ENCODE results near the gene RBM23.

DNA sequence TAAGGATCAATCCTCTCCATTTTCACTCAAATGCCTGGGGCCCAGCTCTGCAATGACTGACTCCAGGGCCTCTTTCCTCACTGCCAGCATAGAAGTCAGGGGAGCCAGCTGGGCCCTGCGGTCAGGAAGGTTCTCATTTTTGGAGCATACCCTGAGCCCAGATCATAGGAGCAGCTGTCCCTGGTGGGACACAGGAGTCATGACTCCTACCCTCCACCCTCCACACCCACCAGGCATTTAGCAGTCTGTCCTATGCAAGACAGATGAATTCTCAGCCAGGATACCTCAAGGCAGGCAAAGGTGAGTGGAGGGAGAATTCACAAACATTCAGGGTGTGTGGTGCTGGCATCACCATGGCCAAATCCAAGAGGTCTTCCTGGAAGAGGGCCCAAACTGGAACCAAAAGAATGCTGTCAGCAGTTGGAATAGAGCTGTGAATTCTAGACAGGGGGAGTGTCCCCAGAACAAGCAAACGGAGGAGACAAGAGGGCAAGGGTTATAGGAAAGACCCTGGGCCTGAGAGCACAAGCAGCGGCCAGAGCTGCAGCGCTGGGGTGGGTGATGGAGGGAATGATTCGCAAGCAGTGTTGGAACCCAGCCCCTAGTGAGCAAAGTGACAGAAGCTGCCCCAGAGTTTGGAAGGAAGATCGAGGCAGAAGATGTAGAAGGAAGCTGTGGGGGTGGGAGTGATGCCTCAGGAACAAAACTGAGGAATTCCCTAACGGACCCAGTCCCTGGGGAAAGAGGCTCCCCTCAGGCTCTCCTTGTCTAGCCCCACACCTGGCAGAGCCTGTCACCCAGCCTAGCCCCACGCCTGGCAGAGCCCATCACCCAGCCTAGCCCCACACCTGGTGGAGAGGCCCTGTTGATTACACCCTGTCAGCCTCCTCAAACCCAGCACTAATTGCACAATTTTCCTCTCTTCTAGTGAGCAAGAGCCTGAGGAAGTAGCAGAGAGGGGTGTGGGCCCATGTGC is 40.4 kb downstream of the RBM23 start:
- TF ChIP-seq, protein P1, sequence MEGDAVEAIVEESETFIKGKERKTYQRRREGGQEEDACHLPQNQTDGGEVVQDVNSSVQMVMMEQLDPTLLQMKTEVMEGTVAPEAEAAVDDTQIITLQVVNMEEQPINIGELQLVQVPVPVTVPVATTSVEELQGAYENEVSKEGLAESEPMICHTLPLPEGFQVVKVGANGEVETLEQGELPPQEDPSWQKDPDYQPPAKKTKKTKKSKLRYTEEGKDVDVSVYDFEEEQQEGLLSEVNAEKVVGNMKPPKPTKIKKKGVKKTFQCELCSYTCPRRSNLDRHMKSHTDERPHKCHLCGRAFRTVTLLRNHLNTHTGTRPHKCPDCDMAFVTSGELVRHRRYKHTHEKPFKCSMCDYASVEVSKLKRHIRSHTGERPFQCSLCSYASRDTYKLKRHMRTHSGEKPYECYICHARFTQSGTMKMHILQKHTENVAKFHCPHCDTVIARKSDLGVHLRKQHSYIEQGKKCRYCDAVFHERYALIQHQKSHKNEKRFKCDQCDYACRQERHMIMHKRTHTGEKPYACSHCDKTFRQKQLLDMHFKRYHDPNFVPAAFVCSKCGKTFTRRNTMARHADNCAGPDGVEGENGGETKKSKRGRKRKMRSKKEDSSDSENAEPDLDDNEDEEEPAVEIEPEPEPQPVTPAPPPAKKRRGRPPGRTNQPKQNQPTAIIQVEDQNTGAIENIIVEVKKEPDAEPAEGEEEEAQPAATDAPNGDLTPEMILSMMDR (IDR thresholded peaks at IDR 0.05; ENCODE audit: extremely low read depth in 1 of 2, insufficient read depth in 1 of 2, low read depth in 1 of 2, low read length in 2 of 2) = no peak
- no peak for TF ChIP-seq EZH2 (IDR thresholded peaks at IDR 0.05; ENCODE audit: borderline replicate concordance, low read depth, low read length, severe bottlenecking)
- TF ChIP-seq POLR2A (IDR thresholded peaks at IDR 0.05; ENCODE audit: low read depth, low read length) = peak; percentile 28
- TF ChIP-seq, protein P2, sequence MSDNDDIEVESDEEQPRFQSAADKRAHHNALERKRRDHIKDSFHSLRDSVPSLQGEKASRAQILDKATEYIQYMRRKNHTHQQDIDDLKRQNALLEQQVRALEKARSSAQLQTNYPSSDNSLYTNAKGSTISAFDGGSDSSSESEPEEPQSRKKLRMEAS (IDR thresholded peaks at IDR 0.05; ENCODE audit: insufficient read depth, insufficient read length) = no peak

Measured in endothelial cell of umbilical vein (primary cell).